Esophagus mucosa (tissue), 1 donor: Measurements from ENCODE around the gene SRRM2. TPM values are rescaled to one million over a fixed set of nuclear protein-coding genes. Genes with fewer than 3 reads are reported as not detected.
A peak's percentile ranks its signal among the peaks of the same experiment; 100 is the strongest.

Experiments
- ATAC-seq: fragments of 200-7000 bp; cut with Tn5 transposase; one replicate; pipeline ENCODE4 v1.9.1; 2020
- total RNA-seq: library from RNA; stranded (reverse); gene quantifications from one replicate; pipeline ENCODE4 v1.2.4, GENCODE V29; 2023
- donor health status: DM: yes; HTN: yes; CAD: no.

SRRM2 gene
- total RNA-seq, 1 donor from 2014 or later: 280 TPM

- ATAC-seq: no peak
Observed at GRCh38 chr16:2740476-2740875, 12.0 kb upstream of the SRRM2 start.

- ATAC-seq: no peak
Observed at GRCh38 chr16:2741168-2741567, 11.3 kb upstream of the SRRM2 start.

GRCh38 chr16:2742323-2743006, 10.0 kb upstream of the SRRM2 start:
- ATAC-seq: no peak

- no peak for ATAC-seq
Observed at GRCh38 chr16:2743007-2743810, 9.2 kb upstream of the SRRM2 start.

- ATAC-seq: no peak
Observed at GRCh38 chr16:2744711-2745110, 7.7 kb upstream of the SRRM2 start.

GRCh38 chr16:2745116-2745890, 7.1 kb upstream of the SRRM2 start:
- ATAC-seq: no peak

- no peak for ATAC-seq
Observed at GRCh38 chr16:2745961-2746360, 6.5 kb upstream of the SRRM2 start.

GRCh38 chr16:2748757-2749455, 3.5 kb upstream of the SRRM2 start:
- no peak for ATAC-seq

- ATAC-seq: no peak
Observed at GRCh38 chr16:2749476-2749875, 3.0 kb upstream of the SRRM2 start.

GRCh38 chr16:2749936-2750335, 2.5 kb upstream of the SRRM2 start:
- no peak for ATAC-seq

GRCh38 chr16:2751577-2752034, 832 bp upstream of the SRRM2 start:
- no peak for ATAC-seq

- ATAC-seq: peak; percentile 79
Observed at GRCh38 chr16:2752850-2753732, 653 bp downstream of the SRRM2 start.

GRCh38 chr16:2753733-2754020, 1.2 kb downstream of the SRRM2 start:
- ATAC-seq: no peak

- no peak for ATAC-seq
Observed at GRCh38 chr16:2755158-2755557, 2.7 kb downstream of the SRRM2 start.

GRCh38 chr16:2756288-2757015, 4.0 kb downstream of the SRRM2 start:
- no peak for ATAC-seq

- no peak for ATAC-seq
Observed at GRCh38 chr16:2757344-2757743, 4.9 kb downstream of the SRRM2 start.

- ATAC-seq: no peak
Observed at GRCh38 chr16:2761472-2761871, 9.0 kb downstream of the SRRM2 start.

- ATAC-seq: no peak
Observed at GRCh38 chr16:2761886-2762583, 9.6 kb downstream of the SRRM2 start.

- ATAC-seq: no peak
Observed at GRCh38 chr16:2762711-2763110, 10.3 kb downstream of the SRRM2 start.

GRCh38 chr16:2763173-2763572, 10.7 kb downstream of the SRRM2 start:
- no peak for ATAC-seq
